ENCODE measurements around the gene ADCYAP1.

Gene ADCYAP1

GRCh38 chr18:908758-909724, 4.4 kb downstream of the ADCYAP1 start:
- no peak for DNase-seq (ENCODE audit: extremely low read depth in 1 of 2, low read depth in 1 of 2)

DNA sequence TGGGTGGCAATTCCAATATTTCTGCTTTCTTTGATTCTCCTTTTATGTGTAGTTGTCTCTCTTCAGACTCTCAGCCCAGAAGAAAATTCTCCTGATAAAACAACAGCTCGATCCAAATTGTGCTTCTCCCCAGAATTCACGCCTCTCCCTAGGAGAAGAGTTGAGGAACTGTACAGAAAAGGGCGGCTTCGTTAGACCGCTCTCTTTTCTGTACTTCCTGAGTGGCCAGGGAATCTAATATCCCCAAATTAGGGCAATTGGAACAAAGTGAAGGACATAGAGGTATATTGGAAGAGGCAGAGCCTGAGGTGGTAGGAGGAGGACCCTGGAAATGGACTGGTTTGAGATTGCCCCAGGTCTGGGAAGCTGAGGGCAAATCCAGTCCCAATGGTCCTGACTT, 5.6 kb downstream of the ADCYAP1 start:
- no peak for DNase-seq (ENCODE audit: extremely low read depth in 1 of 2, low read depth in 1 of 2)

DNA sequence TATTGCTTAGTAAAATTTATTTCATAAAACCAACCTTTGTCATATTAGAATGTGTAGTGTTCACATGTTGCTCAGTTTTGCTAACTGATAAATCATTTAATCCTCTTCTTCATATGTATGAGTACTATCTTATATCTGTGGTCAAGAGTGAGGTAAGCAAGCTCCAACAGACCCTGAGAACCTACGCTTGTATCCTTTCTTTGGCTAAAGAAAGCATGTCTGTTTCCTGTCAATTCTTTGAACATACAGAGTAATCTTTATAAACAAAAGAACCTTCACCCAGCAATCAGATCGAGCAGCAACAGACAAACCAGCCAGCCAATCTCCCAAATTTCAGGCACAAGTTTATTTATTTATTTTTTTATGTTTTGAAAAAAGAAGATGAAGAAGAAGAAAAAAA, 6.4 kb downstream of the ADCYAP1 start:
- no peak for DNase-seq (ENCODE audit: extremely low read depth in 1 of 2, low read depth in 1 of 2)

DNA sequence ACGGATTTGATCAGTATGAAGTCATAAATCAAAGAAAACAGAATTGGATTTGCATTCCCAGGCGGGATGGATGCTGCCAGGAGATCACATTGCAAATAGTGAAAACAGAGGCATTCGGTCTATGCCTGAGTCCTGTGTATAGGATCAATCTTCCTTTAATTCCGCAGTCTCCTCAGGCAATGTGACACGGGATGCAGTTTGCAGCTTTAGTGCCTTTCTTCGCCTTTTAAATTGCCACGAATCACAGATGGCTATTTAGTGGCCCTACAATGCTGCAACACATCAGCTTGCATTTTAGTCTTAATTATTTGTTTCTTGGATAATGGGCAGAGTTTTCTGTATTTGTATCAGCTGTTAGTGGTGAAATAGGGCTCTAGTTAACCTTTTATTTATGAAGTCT, 6.8 kb downstream of the ADCYAP1 start:
- no peak for DNase-seq (ENCODE audit: extremely low read depth in 1 of 2, low read depth in 1 of 2)

DNA sequence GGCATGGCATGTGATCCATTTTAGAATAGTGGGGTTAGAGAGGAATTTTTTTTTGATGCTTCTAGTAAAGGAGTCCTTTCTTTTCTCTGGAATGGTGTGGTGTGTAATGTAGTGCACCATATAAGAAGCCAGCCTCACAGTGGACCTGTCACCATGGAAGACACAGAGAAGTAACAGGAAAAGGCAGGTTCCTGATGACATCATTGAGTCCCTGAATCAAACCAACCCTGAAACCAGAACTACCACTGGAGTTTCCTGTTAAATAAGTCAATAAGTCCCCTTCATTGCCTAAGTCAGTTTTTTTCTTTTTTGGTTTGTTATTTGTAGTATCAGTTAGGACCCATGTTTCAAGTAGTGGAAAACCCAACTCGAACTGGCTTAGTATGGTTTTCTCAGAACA, 11.9 kb downstream of the ADCYAP1 start:
- no peak for DNase-seq (ENCODE audit: extremely low read depth in 1 of 2, low read depth in 1 of 2)

DNA sequence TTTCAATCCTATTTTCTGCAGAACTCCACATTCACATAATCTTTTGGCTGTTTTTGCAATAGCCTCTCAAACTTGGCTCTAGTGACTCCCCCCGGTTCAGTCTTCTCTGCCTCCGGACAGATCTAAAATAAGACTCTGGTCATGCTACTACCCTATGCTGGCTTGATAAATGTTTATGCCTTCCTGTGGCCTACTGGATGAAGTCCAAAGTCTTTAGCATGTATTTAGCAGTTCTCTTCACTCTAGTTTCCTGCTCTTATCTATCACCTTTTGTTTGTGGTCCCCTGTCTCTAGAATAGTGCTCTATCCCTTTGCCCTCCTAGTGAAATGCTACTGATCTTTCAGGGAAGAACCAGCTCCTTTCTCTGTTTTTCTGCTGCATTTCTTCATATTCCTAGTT, 14.4 kb downstream of the ADCYAP1 start:
- no peak for DNase-seq (ENCODE audit: extremely low read depth in 1 of 2, low read depth in 1 of 2)

DNA sequence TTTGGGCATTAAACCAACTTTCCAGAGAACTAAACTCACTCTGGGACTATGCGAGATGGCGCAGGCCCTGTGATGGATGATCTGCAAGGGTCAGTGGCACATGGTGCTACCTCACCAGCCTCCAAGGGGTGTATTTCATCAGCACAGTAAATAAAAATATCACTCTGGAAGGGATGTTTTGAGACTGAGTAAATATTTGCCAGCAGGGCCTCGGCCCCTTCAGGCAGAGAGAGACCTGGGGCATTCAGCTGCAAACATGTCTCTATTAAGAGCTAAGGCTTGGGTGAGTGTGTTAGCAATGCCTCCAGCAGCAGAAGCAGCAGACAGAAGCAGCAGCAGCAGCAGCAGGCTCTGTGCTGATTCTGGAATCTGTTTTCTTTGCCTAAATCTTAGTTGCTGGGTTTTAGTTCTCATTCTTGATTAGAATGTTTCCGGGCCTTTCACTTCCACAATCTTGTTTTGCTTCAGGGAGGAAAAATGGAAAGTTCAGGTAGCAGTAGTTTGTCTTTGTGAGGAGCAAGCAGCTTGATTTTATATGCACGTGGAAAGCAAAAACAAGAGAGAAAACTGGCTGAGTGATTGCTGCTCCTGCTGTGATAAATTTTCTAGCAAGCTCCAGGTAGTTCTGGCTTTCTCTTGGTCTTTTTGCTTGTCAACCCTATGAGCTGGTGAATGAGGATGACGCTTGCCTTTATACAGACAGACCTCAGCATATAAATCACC, 18.6 kb downstream of the ADCYAP1 start:
- no peak for DNase-seq (ENCODE audit: extremely low read depth in 1 of 2, low read depth in 1 of 2)

DNA sequence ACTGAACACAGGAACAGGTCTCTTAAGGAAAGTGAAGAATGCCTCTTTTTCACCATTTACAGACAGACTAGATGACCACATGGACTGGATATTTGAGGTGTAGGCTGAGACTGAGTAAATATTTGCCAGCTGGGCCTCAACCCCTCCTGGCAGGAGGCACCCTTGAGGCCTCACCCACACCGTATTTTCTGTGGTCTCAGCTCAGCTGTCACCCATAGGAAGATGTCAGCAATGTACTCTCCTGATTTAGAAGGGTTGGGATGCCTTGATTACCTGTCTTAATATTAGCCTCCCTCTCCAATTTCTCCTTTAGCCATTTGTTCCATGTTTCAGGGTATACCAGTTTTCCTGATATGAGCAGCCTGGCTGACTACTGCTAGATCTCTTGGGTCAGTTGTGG, 20.3 kb downstream of the ADCYAP1 start:
- no peak for DNase-seq (ENCODE audit: extremely low read depth in 1 of 2, low read depth in 1 of 2)

- no peak for DNase-seq (ENCODE audit: extremely low read depth in 1 of 2, low read depth in 1 of 2)
Measured at GRCh38 chr18:926946-927345, 22.3 kb downstream of the ADCYAP1 start.

DNA sequence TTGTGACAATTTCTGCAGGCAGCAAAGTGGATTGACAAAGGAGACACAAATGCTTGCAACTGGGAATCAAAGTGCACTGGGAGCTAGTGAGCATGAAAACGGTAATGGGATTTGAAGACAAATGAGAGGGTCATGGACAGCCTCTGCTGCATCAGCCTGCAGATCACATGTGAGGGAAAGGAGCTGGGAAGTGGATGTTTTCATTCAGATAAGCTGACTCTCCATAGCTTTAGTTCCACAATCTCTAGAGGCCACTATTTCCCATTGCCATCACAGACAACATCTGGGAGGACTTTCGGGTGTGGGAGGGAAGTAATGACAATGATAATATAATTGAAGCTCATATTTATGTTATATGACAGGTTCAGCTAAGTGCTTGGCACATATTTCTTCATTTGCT, 28.4 kb downstream of the ADCYAP1 start:
- no peak for DNase-seq (ENCODE audit: extremely low read depth in 1 of 2, low read depth in 1 of 2)

DNA sequence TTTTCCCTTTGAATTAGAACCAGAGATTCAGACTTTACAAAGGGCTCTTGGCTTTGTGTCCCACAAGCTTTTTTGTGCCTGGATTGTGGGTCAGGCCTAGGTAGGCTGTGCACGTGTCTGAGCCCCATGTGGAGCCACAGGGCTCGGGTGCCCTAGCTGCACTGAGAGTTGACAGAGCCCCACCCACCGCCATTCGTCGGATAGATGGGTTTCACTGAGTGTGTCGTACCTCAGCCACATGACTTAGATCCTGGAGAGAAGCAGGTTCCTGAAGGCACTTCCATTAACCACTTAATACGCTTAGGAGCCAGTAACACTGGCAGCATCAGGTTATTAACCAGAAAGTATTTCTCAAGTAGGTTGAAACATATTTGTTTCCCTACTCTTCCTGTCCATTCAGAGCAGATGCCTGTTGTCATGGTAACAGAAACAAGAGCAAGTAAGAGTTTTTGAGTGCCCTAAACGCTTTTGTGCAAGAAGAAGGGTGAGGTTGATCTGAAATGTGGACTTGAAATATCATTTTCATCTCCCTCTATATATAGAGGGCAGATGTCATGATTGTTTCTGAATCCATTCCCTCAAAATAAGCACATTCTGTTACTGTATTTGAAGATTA, 30.0 kb downstream of the ADCYAP1 start:
- no peak for DNase-seq (ENCODE audit: extremely low read depth in 1 of 2, low read depth in 1 of 2)

DNA sequence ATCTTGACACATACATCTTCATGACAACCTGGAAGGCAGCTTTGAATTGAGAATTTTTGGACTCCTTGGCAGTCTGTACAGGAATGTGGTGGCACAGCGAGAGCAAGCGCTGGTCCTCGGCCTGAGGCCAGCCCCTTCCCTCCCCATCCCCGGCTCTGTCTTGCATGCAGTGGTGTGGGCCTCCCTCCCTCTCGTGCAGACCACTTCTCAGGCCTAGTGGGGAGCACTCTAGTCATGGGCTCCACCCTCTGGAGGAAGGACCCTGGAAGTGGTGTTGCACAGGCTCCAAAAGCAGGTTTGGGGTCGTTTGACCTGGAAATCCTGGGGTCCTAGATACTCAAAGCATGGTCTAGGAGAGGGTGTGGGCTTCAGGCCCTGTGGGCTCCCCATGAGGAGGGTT, 32.3 kb downstream of the ADCYAP1 start:
- no peak for DNase-seq (ENCODE audit: extremely low read depth in 1 of 2, low read depth in 1 of 2)

DNA sequence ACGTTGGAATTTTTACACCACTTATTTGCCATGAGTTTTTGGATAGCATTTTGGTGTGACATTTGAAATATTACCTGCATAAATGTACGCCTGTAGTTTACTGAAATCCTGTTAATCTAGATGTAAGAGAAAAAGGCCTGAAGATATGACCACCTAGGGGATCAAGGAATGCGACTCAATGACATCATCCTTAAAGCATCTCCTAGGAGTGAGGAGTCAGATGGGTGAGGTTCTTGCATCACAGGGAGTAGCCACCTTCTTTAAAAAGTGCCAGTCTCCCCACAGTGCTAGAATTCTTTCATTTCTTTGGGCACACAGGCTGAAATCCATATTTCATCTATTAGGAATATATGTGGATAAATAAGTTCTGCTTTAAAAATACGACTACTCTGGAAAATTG, 34.5 kb downstream of the ADCYAP1 start:
- no peak for DNase-seq (ENCODE audit: extremely low read depth in 1 of 2, low read depth in 1 of 2)

DNA sequence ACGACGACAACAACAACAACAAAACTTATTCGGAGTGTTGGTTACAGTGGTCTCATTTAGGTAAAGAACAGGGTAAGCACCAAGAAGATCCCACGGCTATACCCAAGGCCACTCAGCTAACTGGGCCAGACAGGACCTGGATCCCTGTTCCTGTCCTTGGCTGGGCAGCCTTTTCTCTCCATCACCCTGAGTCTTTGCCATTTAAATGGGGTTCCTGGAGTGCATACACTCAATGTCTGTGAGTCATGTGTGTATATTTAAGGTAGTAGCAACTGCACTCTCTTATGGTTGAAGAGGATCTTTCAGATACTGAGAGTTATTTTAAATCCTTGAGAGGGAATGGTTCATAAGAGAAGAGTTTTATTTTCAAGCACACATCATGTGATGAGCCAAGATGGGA, 35.3 kb downstream of the ADCYAP1 start:
- no peak for DNase-seq (ENCODE audit: extremely low read depth in 1 of 2, low read depth in 1 of 2)

DNA sequence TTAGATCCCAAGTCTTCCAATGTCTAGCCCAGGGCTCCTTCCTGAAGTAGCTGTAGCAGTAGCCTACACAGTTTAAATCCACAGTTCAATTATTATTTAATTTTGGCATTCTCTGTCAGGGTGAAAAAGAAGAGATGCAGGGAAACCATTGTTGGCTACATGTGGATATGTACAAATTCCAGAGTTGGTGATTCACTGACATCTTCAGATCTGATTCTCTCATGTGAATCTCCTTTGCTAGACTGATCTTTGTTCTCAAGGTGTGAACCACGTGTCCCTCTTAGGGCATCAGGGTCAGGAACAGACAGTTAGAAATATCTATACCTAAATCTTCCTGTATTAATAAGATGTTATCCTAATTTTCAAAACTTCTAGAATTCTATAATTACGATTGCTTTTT, 36.7 kb downstream of the ADCYAP1 start:
- no peak for DNase-seq (ENCODE audit: extremely low read depth in 1 of 2, low read depth in 1 of 2)

- no peak for DNase-seq (ENCODE audit: extremely low read depth in 1 of 2, low read depth in 1 of 2)
Measured at GRCh38 chr18:944440-944839, 39.8 kb downstream of the ADCYAP1 start.

- DNase-seq (ENCODE audit: extremely low read depth in 1 of 2, low read depth in 1 of 2), result no peak
Measured at GRCh38 chr18:949724-950631, 45.3 kb downstream of the ADCYAP1 start.

DNA sequence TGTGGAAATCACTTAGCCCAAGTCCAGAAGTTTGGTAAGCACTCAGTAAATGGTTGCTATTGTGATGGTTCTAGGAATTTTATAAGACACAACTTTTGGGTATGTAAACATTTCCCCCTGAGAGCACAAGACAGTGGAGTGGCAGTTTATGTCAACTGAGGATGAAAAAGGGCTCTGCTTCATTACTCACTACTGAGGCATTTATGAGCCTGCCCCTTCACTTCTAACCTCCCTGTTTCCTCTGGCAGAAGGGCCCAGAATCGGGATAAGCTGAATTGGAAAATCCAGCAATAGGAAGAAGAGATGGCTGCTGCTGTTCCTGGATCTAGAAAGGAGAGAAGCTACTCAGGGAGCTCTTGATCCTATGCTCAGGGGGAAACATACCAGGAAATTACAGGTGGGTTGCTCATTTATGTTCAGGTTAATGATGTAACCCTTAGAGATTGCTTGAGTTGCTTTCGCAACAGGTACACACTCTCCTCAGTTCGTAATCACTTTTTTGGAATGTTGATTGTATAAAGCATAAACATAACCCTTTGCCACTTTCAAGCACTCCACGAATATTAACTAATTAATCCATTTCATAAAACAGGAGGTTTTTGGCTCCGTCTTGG, 46.3 kb downstream of the ADCYAP1 start:
- DNase-seq (ENCODE audit: extremely low read depth in 1 of 2, low read depth in 1 of 2), result no peak

GRCh38 chr18:955384-956066, 50.9 kb downstream of the ADCYAP1 start:
- DNase-seq (ENCODE audit: extremely low read depth in 1 of 2, low read depth in 1 of 2), result no peak

DNA sequence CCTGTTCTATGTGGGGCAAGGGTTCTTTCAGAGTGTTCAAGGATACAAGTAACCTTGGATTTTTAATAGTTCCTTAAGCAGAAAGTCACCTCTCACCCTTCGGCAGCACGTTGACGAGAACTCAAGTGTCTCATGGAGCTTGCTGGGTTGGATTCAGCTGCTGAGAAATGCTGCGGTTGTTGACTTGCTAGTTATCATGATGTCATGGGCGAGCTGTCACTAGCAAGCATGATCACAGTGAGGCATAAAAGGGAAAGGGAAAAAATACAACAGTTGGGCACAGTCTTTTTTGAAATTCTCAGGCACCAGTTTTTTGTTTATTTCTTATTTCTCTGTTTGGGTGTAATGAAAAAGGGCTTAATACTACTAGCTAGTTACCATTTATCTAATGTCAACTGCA, 53.2 kb downstream of the ADCYAP1 start:
- DNase-seq (ENCODE audit: extremely low read depth in 1 of 2, low read depth in 1 of 2), result no peak
